Esophagus squamous epithelium (tissue), 4 donors: ENCODE results near the gene EPN3.

Experiments
- CTCF ChIP-seq, 6 experiments: fragments of 450-650 bp in 4 of 6; fragments of 200-600 bp in 2 of 6; sonication (generic) in 2 of 6; IDR thresholded peaks; one replicate each; pipeline ENCODE4 v1.5.1; 2016 to 2019; ENCODE audit warnings: antibody characterized with exemption in 6 of 6, mild to moderate bottlenecking in 4 of 6, moderate library complexity in 4 of 6
- POLR2A ChIP-seq, 4 donors: fragments of 450-650 bp; IDR thresholded peaks; one replicate each; pipeline ENCODE4 v1.6.1; 2017; ENCODE audit warnings: antibody characterized with exemption in 4 of 4, mild to moderate bottlenecking in 4 of 4, moderate library complexity in 3 of 4

DNA sequence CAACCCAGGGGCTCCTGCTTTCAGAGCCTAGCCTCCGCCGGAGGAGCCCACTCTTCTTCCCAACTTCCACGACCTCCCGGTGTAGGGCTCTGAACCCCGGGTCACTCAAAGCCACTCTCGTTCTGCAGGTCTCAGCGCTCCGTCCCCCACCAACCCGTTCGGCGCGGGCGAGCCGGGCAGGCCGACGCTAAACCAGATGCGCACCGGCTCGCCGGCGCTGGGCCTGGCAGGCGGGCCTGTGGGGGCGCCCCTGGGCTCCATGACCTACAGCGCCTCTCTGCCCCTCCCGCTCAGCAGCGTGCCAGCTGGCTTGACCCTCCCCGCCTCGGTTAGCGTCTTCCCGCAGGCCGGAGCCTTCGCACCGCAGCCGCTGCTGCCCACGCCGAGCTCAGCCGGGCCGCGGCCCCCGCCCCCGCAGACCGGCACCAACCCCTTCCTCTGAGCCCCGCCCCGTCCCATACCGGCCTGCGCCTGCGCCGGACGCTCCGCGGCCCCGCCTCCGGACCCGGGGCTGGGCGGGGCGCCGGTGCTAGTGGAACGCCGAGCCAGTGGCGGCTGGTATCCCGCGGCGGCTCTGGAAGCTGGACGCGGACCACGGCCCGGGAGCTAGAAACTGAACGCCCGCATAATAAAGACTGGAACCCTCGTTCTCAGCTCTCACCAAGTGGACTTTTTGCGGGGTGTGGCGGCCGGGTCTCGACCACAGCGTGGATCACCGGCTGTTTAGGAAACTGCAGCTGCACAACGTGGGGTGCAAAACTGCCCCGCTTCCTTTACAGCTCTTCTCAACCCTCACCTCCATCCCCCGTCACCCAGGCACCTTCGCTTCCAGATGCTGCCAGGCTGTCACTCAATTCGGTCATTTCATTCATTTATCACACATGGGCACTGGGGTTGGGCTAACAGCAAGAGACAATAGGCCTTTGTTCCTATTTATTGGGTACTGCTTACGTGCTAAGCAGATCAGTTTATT is 9.5 kb downstream of the EPN3 start:
- TF ChIP-seq CTCF (IDR thresholded peaks at IDR 0.05): peak in 3 of 6 experiments; percentile 8 to 28 (median 14)
- peak in 1 of 4 donors; percentile 57 for TF ChIP-seq POLR2A (IDR thresholded peaks at IDR 0.05)
